CD4-positive, alpha-beta T cell treated with Interleukin-4 for 1 hour (primary cell): ENCODE results near the gene IQSEC2.

Experiments used
- DNase-seq, 2 donors: peaks; one replicate each; pipeline ENCODE4 v3.0.0-alpha.2; 2020 to 2022

Gene IQSEC2

GRCh38 chrX:53281321-53281822 is at the start of gene IQSEC2:
IQSEC2 (minus strand) TSS chrX:53281584.
- no peak for DNase-seq

GRCh38 chrX:53330331-53330730 is 48.9 kb upstream of the IQSEC2 start:
- no peak for DNase-seq

GRCh38 chrX:53324803-53325202 is 43.4 kb upstream of the IQSEC2 start:
- no peak for DNase-seq

DNA sequence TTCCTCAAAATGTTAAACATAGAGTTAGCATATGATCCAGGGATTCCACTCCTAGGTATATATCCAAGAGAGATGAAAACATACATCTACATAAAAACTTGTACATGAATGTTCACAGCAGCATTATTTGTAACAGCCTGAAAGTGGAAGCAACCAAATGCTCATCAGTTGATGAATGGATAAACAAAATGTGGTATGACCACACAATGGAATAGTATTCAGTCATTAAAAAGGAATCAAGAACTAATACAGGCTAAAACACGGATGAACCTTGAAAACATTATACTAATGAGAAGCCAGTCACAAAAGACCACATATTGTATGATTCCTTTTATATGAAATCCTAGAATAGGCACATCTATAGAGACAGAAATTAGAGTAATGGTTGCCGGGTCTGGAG is 42.7 kb upstream of the IQSEC2 start:
- no peak for DNase-seq

DNA sequence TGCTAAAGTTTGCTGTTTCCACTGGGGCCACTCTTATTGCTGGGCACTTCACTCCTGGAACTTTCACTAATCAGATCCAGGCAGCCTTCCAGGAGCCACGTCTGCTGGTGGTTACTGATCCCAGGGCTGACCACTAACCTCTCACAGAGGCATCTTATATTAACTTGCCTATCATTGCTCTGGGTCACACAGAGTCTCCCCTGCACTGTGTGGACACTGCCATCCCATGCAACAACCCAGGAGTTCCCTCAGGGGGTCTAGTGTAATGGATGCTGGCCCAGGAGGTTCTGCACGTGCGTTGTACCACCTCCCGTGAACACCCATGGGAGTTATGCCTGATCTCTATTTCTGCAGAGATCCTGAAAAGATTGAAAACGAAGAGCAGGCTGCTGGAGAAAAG is 41.8 kb upstream of the IQSEC2 start:
- no peak for DNase-seq

DNA sequence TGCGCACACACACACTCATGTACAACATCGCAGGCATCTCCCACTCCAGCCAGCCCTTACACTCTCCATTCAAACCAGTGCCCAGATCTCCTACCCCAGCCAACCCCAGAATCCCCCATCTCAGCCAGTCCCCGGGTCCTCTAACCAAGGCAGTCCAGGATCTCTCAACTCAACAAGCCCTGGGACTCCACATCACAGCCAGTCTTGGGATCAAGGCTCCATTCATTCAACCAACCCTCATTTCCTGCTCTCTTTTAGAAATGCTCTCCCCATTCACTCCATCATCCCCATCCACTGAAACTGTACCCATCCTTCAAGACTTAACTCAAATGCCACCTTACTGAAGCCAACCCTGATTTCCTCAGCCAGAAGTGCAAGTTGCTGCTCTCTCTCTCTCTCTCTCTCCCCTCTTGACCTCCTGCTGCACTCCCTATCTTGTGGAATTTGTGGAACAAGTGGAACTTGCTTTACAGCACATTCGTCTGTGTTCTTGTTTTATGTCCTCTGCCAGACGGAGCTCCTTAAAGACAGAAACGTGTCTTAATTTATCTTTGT is 40.6 kb upstream of the IQSEC2 start:
- no peak for DNase-seq

GRCh38 chrX:53321230-53321942 is 40.0 kb upstream of the IQSEC2 start:
- DNase-seq = no peak

DNA sequence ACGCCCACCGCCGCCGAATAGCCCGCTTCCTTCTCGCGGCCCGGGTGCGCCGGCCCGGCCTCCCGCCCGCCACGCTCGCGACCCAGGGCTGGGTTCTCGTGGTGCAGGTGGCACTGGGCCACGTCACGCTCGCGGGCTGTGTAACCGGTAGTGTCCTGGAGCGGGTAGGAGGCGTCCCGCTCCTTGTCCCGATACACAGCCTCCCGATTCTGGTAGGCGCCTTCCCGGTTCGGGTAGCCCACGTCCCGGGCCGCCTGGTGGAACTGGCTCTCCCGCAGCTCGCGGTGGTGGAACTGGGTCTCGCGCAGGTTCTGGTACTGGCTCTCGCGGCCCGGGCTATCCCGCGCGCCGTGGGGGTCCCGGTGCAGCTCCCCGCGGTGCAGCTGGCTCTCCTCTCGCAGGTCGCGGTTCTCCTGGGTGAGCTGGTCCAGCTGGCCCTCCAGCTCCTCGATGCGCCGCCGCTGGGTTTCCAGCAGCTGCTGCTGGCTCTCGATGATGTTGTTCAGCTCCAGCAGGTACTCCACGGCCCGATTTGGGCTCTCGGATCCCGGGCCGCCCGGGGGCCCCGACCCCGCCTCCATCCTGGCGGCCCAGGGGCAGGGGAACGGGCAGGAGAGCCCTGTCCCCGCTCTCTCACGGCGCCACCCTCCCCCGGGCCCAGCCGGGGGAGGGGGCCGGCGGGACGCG is 39.3 kb upstream of the IQSEC2 start:
- DNase-seq = peak in 1 of 2 donors; percentile 16

DNA sequence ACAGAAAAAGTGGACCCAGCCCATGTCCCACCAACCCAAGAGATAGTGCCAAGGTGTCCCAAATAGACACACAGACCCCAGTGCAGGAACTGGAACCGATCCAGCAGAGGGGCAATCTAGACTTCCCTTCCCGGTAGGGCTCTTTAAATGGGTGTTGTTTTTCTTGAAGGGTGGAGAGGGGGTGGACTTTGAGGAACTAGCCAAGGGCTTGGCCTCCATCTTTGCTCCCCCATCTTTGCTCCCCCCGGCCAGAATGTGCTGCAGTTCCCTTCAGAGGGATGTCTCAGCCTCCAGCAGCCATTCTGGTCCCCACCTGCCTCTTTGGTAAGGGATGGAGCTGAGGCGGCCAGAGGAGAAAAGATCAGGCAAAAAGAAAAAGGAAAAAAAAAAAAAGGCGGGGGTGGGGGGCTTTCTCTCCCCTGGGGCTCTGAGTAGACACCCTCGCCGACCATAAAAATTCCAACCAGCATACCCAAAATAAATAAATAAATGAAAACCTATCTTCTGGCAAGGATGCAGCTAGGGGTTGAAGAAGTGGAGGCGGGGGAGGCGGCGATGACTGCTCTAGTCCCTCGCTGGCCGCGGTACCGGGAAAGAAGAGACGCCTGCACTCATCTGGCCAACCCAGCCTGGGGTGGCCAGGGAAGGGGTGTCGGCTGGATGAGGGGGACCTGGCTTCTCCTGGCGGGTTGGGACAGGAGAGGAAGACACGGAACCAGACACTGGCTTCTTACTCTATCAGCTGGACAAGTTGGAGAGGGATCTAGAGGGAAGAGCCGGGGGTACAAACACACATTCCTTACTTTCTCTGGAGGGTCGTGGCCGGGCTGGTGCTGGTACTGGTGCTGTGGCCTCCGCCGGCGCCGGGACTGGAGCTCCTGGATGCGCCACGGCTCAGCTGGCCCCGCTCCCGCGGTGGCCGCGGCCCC is 38.5 kb upstream of the IQSEC2 start:
- no peak for DNase-seq

- no peak for DNase-seq
These were observed 37.5 kb upstream of the IQSEC2 start for GRCh38 chrX:53318766-53319353.

- peak; percentile 68 to 75 for DNase-seq
These were observed 36.1 kb upstream of the IQSEC2 start for GRCh38 chrX:53317365-53318069.

DNA sequence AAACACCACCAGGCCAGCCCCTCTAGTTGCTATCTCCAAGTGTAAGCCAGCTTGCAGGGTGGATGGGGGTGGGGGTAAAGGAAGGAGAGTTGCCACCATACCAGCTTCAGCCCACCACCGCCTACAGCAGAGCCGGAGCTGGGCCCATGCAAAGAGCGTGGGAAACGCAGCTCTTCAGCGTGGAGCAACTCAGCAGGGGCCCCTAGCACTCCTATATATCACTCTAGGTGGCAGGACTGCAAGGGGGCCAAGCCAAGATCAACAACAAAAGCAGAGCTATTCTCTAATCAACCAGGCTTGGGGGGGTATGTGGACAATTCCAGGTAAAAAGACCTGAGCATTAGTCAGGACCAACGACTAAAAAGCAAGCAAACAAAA is 35.5 kb upstream of the IQSEC2 start:
- DNase-seq = no peak

DNA sequence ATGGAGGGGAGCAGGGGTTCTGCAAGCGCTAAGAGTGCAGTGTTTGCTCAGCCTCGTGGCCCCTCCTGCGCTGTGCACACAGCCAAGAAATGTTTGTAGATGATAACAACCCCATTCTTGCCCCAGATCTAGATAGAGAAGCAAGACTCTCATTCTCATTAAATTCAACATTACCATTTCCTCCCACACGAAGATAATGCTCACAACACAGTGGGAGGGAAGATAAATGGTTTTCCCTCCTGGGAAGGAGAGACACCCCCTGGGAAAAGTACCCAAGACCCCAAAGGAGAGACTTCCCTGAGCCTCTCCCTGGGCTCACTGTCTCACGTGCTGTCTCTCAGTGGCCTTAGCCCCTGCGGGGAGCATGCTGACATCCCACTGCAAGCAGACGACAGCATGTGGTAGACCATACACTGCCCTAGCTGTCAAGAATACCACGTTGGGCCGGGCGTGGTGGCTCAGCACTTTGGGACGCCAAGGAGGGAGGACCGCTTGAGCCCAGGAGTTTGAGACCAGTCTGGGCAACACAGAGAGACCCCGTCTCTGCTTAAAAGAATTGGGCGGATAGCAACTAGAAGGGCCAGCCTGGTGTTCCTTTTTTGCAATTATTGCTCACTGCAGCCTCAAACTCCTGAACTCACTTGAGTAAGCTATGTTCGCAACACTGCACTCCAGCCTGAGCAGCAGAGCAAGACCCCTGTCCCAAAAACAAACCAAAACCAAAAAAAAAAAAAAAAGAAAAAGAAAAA is 34.9 kb upstream of the IQSEC2 start:
- DNase-seq = no peak

DNA sequence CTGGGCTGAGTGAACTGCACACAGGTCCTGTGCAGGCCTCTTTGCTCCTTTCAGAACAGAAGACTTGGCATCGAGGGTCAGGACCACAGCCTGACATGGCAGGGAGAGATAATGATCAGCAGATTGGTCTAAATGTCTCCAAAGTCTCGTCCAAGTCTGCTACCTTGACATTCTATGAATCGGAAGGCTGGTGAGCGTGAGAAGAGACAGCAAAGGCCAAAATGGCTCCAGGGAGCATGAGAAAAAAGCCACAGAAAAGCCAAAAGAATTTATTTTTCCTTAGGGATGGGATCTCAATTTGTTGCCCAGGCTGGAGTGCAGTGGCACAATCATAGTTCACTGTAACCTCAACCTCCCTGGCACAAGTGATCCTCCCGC is 32.3 kb upstream of the IQSEC2 start:
- no peak for DNase-seq

DNA sequence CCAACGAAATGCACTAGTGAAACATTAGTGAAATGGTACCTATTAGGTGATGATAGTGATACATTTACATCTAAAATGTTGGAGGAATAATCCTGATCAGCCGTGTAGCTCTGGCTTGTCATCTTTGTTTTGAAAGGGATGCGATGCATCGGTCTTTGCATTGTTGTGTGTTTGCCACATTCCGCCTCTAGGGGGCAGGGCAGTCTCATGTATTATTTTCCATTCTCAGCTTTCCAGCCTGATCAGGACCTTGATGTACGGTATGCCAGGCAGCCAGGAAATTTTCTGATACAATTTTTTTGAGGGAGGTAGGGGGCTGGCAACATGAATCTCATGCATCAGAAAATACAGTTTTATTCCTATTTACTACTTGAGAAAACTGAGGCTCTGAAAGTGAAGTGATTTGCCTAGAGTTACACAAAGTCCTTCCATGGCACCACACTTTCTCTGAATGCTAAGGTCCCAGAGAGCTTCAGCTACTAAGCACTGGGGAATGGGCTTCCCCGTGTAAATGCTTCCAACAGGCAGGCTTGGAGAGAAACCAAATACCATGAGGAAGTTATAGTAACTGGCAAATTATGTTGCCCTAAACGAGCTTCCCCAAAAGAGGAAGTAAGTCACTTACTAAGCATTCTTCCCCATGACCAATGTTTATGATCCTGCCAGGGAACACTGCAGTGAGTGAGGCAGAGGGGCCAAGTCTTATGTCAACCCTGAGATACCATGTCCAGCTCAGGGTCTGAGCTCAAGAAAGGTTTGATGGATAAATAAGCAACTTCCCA is 31.8 kb upstream of the IQSEC2 start:
- DNase-seq = peak; percentile 60 to 62

- DNase-seq = no peak
These were observed 28.5 kb upstream of the IQSEC2 start for GRCh38 chrX:53309837-53310236.

GRCh38 chrX:53308836-53309235 is 27.5 kb upstream of the IQSEC2 start:
- no peak for DNase-seq

DNA sequence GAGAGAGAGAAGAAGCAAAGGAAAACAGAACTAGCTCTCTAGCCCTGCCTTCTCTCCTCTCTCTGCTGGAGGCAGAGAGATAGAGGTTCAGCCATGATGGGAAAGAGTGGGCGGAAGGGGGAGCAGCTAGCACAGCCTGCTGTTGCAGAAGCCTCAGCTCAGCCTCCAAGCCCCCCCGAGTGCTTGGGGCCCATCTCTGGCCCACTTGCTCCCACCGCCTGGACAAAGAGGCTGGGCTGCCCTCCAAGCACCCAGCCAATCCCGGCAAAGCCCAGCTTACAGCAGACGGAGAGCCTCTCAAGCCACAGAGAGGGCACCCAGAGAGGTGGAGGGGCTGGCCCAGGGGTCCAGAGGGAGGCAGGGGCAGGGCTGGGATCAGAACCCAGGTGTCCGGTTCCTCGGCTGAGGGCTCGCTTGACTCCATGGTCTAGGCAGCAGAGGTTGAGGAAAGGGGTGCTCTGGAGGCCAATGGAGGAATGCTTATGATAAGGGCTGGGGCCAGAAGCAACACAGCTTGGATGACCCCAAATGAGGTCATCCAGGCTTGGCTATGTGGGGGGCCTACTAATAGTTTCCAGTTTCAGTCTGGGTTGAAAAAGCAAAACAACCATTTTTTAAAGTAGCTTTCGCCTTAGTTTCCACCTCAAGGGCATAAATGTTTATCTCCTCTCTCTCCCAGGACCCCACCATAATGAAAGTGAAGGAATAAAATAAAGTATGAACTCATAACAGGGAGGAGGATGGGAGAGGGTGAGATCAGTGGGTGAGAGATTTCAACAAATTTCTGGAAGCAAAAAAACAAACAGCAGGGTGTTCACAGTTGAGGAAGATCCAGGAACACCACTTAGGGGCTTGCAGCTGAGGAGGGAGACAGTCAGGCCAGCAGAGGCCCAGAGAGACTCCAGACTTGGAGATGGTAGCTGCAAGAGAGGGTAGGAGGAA is 24.9 kb upstream of the IQSEC2 start:
- no peak for DNase-seq
